Measurements from ENCODE around the gene SCEL. TPM values are rescaled to one million over a fixed set of nuclear protein-coding genes. Genes with fewer than 3 reads are reported as not detected.

Gene SCEL
- total and polyA plus RNA-seq, 8 donors, result 0.19 to 76.8 (median 1.0) TPM; not detected in 4

GRCh38 chr13:77533875-77534788, 1.4 kb upstream of the SCEL start:
- no peak for TF ChIP-seq POLR2AphosphoS5 (IDR thresholded peaks at IDR 0.05)
- no peak for TF ChIP-seq CTCF (IDR thresholded peaks at IDR 0.05)
- TF ChIP-seq POLR2A (IDR thresholded peaks at IDR 0.05), result no peak
- TF ChIP-seq EP300 (IDR thresholded peaks at IDR 0.05), result no peak
- WGBS, 5 donors, result 74 to 77% (median 75%) methylated on average over 7 of the region's 7 CpGs
- no peak overlapping the region for H3K27ac ChIP-seq

GRCh38 chr13:77536358-77536757, 852 bp downstream of the SCEL start:
- DNase-seq, result no peak
- Histone ChIP-seq H3K4me3 (no peak overlapping the region), H3K36me3 (no peaks in the 10 kb centered on the region), H3K9me3 (no peaks in the 10 kb centered on the region), H3K27me3 (peaks cover 0 to 6% (median 0%) of the 10 kb centered on the region in 3 donors), H3K27ac (no peak overlapping the region), H3K4me1 (no peaks in the 10 kb centered on the region)
- no peak for TF ChIP-seq CTCF (IDR thresholded peaks at IDR 0.05)
- TF ChIP-seq EP300 (IDR thresholded peaks at IDR 0.05), result no peak
- TF ChIP-seq POLR2A (IDR thresholded peaks at IDR 0.05), result no peak
- TF ChIP-seq POLR2AphosphoS5 (IDR thresholded peaks at IDR 0.05), result no peak
- intact Hi-C loops (cut with DNase I; ENCODE audit: low total_unique reads), result no loop called here

More at GRCh38 chr13:77533875-77534788, 1.4 kb upstream of the SCEL start:
- no peak for DNase-seq
- Histone ChIP-seq H3K4me3 (no peak overlapping the region), H3K4me1 (no peaks in the 10 kb centered on the region), H3K9me3 (no peaks in the 10 kb centered on the region), H3K36me3 (no peaks in the 10 kb centered on the region), H3K27me3 (peaks cover 0 to 6% (median 0%) of the 10 kb centered on the region in 3 donors)
- intact Hi-C loops (cut with DNase I; ENCODE audit: low total_unique reads), result no loop called here

- DNase-seq, result no peak
- Histone ChIP-seq H3K9me3 (no peaks in the 10 kb centered on the region), H3K27me3 (peaks cover 0 to 6% (median 0%) of the 10 kb centered on the region in 3 donors), H3K27ac (no peak overlapping the region), H3K4me3 (no peak overlapping the region), H3K4me1 (no peaks in the 10 kb centered on the region), H3K36me3 (no peaks in the 10 kb centered on the region)
- TF ChIP-seq CTCF (IDR thresholded peaks at IDR 0.05) (no peak), POLR2AphosphoS5 (IDR thresholded peaks at IDR 0.05) (no peak), POLR2A (IDR thresholded peaks at IDR 0.05) (no peak), EP300 (IDR thresholded peaks at IDR 0.05) (no peak)
- intact Hi-C loops (cut with DNase I; ENCODE audit: low total_unique reads), result no loop called here
- 75 to 86% (median 81%) methylated on average over 7 of the region's 7 CpGs for WGBS, 5 donors
These were observed 1.9 kb downstream of the SCEL start for GRCh38 chr13:77537289-77537919.

GRCh38 chr13:77543711-77544110, 8.2 kb downstream of the SCEL start:
- TF ChIP-seq EP300 (IDR thresholded peaks at IDR 0.05) (no peak), POLR2A (IDR thresholded peaks at IDR 0.05) (no peak), POLR2AphosphoS5 (IDR thresholded peaks at IDR 0.05) (no peak)
- H3K27me3 ChIP-seq, result no peaks in the 10 kb centered on the region
- peaks cover 0 to 12% (median 7%) of the 10 kb centered on the region in 4 donors for H3K4me1 ChIP-seq
- H3K36me3 ChIP-seq, result no peaks in the 10 kb centered on the region
- no peak overlapping the region for H3K27ac ChIP-seq
- intact Hi-C loops (cut with DNase I; ENCODE audit: low total_unique reads), result no loop called here
- WGBS, 5 donors, result 83 to 92% (median 84%) methylated on average over 8 of the region's 8 CpGs
- H3K9me3 ChIP-seq, result no peaks in the 10 kb centered on the region
- DNase-seq, result no peak
- H3K4me3 ChIP-seq, result no peak overlapping the region
